WERI-Rb-1 (cell line): ENCODE measurements around the gene KRTAP10-1.
A peak's percentile ranks its signal among the peaks of the same experiment; 100 is the strongest.
"Not testable (repeated sequence)": the region's sequence is repeated elsewhere in the genome, so short reads cannot be mapped to it uniquely, and the experiment has no call there.

Experiments
- DNase-seq: peaks from one replicate; pipeline ENCODE4 v3.0.0-alpha.2; 2020
- H3K27ac ChIP-seq: fragments of 250-450 bp; sonication (Bioruptor Pico); 2 replicates; pipeline ENCODE4 v1.5.1; 2020; ENCODE audit warnings: mild to moderate bottlenecking, moderate library complexity
- H3K27me3 ChIP-seq: fragments of 250-450 bp; sonication (Bioruptor Pico); 2 replicates; pipeline ENCODE4 v1.5.1; 2021; ENCODE audit warnings: mild to moderate bottlenecking, low read depth, moderate library complexity; ENCODE audit not compliant: insufficient read depth, severe bottlenecking
- H3K36me3 ChIP-seq: fragments of 250-450 bp; sonication (Bioruptor Pico); 2 replicates; pipeline ENCODE4 v1.5.1; 2020; ENCODE audit warnings: mild to moderate bottlenecking, moderate library complexity
- H3K4me3 ChIP-seq: 2 replicates; pipeline ENCODE4 v1.5.1; 2011; ENCODE audit warnings: low read depth, mild to moderate bottlenecking, control low read depth, low read length
- H3K9me3 ChIP-seq: fragments of 250-450 bp; sonication (Bioruptor Pico); 2 replicates; pipeline ENCODE4 v1.5.1; 2021; ENCODE audit warnings: mild to moderate bottlenecking, moderate library complexity; ENCODE audit not compliant: severe bottlenecking
- TF ChIP-seq, protein P1 (sequence below): IDR thresholded peaks from 2 replicates; pipeline ENCODE4 v1.5.1; 2011; ENCODE audit warnings: low read depth, mild to moderate bottlenecking, control low read depth, inconsistent platforms, low read length

Gene KRTAP10-1

DNA sequence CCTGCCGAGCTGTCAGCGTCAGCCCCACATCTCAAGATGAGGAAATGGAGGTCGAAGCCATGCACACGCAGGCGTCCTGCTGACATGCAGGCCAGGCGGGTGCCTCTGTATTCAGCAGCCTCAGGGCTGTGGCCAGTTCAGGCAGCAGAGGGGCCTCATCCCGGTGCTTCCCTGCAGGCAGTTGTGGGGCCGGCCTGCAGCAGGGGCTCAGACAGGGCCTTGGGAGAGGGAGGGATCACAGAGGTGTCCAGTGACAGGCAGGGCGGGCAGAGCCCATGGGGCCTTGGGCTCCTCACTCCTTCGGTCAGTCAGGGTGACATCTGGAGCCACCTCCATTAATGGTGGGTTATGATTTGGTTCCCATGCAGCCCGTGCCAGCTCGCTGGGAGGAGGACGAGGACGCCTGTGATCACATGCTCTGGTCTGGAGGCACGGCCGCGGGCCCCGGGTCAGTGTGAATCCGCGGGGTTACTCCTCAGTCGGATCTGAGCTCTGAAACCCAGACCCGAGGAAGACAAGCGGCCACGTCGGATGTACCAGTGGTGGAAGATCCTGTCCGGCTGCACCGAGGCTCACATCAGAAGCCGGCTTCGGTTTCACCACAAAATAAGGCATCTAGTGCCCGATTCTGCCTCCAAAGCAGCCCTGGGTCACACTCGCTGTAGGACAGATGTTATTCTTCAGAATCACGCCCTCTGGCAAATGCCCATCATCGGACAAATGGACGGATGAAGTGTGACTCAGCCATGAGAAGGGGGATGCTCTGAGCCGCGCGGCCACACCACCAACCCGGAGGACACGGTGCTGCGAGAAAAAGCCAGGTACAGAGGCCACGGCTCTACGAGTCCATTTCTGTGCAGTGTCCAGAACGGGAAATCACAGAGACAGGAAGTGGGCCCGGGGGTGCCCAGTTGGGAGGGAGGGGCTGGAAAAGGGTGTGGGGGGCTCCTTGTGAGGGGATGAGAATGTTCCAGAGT lies 33.4 kb downstream of the KRTAP10-1 start:
- no peak overlapping the region for H3K4me3 ChIP-seq
- TF ChIP-seq, protein P1, sequence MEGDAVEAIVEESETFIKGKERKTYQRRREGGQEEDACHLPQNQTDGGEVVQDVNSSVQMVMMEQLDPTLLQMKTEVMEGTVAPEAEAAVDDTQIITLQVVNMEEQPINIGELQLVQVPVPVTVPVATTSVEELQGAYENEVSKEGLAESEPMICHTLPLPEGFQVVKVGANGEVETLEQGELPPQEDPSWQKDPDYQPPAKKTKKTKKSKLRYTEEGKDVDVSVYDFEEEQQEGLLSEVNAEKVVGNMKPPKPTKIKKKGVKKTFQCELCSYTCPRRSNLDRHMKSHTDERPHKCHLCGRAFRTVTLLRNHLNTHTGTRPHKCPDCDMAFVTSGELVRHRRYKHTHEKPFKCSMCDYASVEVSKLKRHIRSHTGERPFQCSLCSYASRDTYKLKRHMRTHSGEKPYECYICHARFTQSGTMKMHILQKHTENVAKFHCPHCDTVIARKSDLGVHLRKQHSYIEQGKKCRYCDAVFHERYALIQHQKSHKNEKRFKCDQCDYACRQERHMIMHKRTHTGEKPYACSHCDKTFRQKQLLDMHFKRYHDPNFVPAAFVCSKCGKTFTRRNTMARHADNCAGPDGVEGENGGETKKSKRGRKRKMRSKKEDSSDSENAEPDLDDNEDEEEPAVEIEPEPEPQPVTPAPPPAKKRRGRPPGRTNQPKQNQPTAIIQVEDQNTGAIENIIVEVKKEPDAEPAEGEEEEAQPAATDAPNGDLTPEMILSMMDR: no peak
- DNase-seq: peak; percentile 34
- H3K27me3 ChIP-seq: no peaks in the 10 kb centered on the region
- H3K36me3 ChIP-seq: no peaks in the 10 kb centered on the region
- no peaks in the 10 kb centered on the region for H3K9me3 ChIP-seq
- no peak overlapping the region for H3K27ac ChIP-seq

DNA sequence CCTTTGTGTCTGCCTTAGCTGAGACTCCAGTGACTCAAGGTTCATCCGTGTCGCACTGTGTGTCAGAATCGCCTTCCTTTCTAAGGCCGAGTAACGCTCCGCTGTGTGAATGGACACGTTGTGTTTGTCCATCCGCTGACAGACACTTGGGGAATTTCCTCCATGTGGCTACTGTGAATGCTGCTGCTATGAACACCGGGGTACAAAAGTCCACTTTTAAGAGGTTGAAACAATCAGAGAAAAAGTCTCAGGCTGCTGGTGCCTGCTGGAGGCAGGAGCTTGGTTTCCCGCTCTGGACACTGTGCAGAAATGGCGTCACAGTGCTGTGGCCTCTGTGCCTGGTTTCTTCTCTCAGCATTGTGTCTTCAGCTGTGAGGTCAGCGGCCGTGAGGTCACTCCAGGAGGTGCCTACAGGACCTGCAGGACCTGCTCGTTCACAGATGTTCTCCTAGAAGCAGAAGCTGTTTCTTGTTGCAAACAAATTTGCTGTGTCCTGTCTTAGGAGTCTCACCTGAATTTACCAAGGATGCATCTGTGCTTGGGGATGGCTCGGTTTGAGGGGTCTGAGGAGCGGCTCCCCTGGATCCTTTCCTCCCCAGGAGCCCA lies 34.2 kb downstream of the KRTAP10-1 start:
- H3K27ac ChIP-seq: no peak overlapping the region
- no peak for DNase-seq
- TF ChIP-seq, protein P1: no peak
- H3K9me3 ChIP-seq: no peaks in the 10 kb centered on the region
- no peaks in the 10 kb centered on the region for H3K36me3 ChIP-seq
- no peak overlapping the region for H3K4me3 ChIP-seq
- H3K27me3 ChIP-seq: no peaks in the 10 kb centered on the region

DNA sequence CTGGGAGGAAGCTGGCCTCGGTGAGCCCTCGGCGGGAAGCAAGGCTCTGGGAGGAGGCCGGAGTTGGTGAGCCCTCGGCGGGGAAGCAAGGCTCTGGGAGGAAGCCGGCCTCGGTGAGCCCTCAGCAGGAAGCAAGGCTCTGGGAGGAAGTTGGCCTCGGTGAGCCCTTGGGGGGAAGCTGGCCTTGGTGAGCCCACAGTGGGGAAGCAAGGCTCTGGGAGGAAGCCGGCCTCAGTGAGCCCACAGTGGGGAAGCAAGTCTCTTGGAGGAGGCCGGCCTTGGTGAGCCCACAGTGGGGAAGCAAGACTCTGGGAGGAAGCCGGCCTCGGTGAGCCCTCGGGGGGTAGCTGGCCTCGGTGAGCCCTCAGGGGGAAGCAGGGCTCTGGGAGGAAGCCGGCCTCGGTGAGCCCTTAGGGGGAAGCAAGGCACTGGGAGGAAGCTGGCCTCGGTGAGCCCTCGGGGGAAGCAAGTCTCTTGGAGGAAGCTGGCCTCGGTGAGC lies 36.0 kb downstream of the KRTAP10-1 start:
- TF ChIP-seq, protein P1: no peak
- no peaks in the 10 kb centered on the region for H3K36me3 ChIP-seq
- no peaks in the 10 kb centered on the region for H3K9me3 ChIP-seq
- H3K4me3 ChIP-seq: no peak overlapping the region
- DNase-seq: no peak
- H3K27ac ChIP-seq: no peak overlapping the region
- H3K27me3 ChIP-seq: no peaks in the 10 kb centered on the region

DNA sequence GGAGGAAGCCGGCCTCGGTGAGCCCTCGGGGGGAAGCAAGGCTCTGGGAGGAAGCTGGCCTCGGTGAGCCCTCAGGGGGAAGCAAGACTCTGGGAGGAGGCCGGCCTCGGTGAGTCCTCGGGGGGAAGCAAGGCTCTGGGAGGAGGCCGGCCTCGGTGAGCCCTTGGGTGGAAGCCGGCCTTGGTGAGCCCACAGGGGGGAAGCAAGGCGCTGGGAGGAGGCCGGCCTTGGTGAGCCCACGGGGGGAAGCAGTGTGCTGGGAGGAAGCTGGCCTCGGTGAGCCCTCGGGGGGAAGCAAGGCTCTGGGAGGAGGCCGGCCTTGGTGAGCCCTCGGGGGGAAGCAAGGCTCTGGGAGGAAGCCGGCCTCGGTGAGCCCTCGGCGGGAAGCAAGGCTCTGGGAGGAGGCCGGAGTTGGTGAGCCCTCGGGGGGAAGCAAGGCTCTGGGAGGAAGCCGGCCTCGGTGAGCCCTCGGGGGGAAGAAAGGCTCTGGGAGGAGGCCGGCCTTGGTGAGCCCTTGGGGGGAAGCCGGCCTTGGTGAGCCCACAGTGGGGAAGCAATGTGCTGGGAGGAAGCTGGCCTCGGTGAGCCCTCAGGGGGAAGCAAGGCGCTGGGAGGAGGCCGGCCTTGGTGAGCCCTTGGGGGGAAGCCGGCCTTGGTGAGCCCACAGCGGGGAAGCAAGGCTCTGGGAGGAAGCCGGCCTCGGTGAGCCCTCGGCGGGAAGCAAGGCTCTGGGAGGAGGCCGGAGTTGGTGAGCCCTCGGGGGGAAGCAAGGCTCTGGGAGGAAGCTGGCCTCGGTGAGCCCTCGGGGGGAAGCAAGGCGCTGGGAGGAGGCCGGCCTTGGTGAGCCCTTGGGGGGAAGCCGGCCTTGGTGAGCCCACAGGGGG lies 36.7 kb downstream of the KRTAP10-1 start:
- not testable (repeated sequence) for H3K9me3 ChIP-seq, H3K27me3 ChIP-seq, H3K36me3 ChIP-seq, DNase-seq, H3K4me3 ChIP-seq, H3K27ac ChIP-seq

DNA sequence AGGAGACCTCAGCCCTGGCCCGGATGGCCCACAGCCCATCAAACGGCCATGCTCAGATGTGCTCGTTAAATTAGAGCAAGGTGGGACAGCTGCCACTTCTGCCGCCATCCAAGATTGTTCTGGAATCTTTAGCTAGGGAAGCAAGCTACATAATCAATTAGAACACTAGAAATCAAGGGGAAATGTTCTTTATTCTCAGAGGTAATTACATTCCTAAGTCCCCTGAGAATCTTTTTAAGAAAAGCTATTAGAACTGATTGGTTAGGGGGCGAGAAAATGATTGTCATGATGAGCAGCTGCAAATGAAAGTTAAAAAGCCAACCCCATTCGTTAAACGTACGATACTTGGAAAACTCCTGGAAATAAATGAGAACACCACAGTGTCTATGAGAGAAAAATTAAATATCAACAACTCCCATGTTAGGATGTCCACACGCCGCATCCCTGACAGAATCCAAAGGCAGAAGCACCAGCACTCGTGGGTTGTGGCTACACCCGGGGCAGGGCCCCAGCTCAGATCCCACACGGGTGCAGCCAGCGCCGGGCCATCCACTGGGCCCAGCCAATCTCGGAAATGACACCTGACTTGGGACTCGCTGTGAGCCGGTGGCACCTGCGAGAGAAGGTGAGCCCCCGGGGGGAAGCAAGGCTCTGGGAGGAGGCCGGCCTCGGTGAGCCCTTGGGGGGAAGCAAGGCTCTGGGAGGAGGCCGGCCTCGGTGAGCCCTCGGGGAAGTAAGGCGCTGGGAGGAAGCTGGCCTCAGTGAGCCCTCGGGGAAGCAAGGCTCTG lies 37.6 kb downstream of the KRTAP10-1 start:
- H3K27me3 ChIP-seq: no peaks in the 10 kb centered on the region
- no peak for DNase-seq
- TF ChIP-seq, protein P1: no peak
- no peak overlapping the region for H3K4me3 ChIP-seq
- H3K9me3 ChIP-seq: no peaks in the 10 kb centered on the region
- H3K36me3 ChIP-seq: no peaks in the 10 kb centered on the region
- no peak overlapping the region for H3K27ac ChIP-seq
